NCI-H1436 treated with DMSO at 0.1 percent for 48 hours (cell line): ENCODE data around the gene HMG20A.
"Not testable (repeated sequence)": the region's sequence is repeated elsewhere in the genome, so short reads cannot be mapped to it uniquely, and the experiment has no call there.

Experiments
- DNase-seq: peaks from one replicate; lab custom pipeline; 2025; lab: John Stamatoyannopoulos, UW

Gene HMG20A

DNA sequence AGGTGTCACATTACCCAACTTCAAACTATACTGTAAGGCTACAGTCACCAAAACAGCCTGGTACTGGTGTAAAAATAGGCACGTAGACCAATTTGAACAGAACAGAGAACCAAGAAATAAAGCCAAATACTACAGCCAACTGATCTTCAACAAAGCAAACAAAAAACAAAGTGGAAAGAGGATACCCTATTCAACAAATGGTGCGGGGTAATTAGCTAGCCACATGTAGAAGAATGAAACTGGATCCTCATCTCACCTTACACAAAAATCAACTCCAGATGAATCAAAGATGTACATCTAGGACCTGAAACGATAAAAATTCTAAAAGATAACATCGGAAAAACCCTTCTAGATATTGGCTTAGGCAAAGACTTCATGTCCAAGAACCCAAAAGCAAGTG lies 13.8 kb upstream of the HMG20A start:
- no peak for DNase-seq

DNA sequence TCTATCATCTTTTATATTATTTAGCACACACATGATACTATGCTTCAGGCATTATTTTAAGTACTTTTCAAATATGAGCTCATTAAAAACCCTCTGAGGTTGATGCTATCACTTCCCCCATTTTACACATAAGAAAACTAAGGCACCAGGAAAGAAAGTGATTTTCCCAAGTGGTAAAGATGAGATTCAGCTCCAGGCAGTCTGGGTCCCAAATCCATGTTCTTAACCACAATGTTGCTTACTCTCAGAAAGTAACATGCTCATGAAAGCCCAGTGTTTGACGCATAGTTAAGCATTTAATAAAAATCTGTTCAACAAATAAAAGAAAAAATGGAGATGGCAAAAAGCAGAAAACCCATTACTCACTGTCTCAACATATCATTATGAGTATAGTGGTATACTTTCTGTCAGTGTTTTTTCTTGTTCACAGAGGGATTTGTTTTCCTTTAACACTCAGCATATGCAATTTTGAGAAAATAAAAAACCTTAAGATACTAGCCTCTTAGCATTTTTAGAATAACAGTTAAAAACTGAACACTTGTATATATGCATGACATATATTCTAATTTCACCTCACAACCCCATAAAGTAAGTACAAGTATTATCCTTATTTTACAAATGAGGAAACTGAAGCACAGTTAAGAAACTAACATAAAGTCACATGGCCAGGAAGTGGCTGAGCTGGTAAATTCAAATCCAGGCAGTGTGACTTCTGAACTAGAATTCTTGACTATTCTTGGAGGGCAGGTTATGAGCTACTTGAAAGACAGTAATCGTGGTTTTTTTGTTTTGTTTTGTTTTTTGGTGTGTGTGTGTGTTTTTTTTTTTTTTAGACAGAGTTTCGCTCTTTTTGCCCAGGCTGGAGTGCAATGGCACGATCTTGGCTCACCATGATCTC lies 11.2 kb upstream of the HMG20A start:
- DNase-seq: no peak

DNA sequence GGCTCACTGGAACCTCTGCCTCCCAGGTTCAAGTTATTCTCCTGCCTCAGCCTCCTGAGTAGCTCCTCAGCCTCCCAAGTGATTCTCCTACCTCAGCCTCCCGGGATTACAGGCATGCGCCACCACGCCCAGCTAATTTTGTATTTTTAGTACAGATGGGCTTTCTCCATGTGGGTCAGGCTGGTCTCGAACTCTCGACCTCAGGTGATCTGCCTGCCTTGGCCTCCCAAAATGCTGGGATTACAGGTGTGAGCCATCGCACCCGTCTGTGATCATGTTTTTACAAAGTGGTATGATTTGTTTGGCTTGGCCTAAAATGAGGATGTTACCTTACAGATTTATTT lies 10.6 kb upstream of the HMG20A start:
- DNase-seq: not testable (repeated sequence)

DNA sequence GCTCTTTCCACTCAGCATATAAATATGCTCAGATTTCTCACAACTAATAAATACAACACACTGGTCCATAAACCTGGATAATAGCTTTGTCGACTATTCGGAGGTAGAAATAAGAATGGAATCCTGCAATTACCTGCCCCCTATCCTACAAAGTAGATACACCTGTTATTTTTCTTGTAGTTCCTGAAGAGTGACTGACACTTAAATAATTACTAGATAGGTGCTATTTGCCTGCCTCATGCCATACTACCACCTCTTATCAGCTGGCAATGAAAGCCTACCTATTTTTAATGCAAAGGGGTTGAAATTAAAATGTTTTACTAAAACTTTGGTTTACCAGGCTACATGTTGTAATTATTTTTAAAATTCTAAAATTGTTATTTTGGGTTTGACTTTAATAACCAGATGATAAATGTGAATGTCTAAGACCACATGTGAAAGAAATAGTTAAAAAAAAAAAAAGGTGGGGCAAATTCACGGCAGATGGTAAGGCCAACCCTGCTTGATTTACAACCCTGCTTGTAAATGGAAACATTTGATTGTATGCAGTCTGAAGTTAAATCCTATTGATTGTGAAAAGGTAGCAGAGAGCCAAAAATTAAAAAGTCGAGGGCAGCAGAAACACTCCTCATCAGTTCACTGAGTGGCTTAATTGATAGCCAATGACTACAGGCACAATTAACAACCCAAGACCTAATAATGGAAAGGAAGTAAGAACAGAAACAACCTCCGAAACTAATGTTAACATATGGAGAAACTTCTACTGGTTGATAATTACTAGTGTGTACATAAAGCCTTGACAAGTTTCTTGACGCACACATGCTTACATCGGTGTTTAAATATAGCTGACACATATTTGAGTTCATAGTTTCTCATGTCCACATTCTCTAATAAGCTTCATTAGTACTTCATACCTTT lies 9.7 kb upstream of the HMG20A start:
- DNase-seq: no peak

DNA sequence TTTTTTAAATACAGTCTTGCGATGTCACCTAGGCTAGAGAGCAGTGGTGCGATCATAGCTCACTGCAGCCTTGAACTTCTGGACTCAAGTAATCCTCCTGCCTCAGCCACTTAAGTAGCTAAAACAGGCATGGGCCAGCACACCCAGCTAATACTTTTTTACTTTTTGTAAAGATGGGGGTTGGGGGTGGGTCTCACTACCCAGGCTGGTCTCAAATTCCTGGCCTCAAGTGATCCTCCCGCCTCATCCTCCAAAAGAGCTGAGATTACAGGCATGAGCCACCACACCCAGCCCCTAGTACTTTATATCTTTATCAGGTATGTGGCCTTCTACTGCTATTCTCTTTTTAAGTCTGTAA lies 9.1 kb upstream of the HMG20A start:
- no peak for DNase-seq

DNA sequence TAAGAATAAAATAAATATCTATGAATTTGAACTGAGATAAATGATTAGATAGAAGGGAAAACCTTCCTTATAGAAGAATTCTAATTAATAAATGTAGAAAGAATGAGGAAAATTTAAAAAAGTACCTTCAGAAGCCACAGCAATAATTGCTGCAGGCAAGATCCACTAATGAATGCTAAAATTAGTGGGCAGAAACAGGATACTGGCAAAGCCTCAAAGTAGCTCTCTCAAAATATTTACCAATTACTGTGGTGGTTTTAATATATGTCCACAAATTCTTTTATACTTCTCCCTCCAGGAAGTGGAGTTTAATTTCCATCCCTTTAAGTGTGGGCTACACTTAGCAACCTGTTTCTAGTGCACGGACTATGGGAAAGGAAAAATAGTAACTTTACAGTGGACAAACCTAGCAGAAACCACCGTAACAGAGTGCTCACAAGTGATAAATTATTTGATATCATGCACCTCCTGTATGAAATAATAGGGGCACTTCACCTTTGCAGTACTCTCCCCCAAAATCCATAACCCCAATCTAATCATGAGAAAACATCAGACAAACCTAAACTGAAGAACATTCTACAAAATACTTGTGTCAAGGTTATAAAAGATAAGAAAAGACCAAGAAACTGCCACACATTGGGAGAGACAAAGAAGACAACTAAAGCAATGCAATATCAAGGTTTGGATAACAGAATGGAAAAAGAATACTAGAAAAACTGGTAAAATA lies 7.6 kb upstream of the HMG20A start:
- no peak for DNase-seq

DNA sequence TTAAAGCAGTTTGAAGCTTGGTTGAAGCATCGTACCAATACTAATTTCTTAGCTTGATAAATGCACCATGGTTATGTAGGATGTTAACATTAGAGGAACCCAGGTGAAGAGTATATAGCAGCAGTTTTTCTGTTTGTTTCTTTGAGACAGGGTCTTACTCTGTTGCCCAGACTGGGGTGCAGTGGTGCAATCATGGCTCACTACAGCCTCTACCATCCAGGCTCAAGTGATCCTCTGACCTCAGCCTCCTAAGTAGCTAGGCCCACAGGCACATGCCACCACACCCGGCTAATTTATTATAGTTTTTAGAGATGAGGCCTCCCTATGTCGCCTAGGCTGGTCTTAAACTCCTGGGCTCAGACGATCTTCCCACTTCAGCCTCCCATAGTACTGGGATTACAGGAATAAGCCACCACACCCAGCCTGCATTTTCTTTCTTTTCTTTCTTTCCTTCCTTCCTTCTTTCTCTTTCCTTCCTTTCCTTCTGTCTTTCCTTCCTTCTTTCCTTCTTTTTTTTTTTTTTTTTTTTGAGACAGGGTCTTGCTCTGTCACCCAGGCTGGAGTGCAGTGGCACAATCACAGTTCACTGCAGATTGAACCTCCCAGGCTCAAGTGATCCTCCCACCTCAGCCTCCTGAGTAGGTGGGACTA lies 6.9 kb upstream of the HMG20A start:
- DNase-seq: no peak

DNA sequence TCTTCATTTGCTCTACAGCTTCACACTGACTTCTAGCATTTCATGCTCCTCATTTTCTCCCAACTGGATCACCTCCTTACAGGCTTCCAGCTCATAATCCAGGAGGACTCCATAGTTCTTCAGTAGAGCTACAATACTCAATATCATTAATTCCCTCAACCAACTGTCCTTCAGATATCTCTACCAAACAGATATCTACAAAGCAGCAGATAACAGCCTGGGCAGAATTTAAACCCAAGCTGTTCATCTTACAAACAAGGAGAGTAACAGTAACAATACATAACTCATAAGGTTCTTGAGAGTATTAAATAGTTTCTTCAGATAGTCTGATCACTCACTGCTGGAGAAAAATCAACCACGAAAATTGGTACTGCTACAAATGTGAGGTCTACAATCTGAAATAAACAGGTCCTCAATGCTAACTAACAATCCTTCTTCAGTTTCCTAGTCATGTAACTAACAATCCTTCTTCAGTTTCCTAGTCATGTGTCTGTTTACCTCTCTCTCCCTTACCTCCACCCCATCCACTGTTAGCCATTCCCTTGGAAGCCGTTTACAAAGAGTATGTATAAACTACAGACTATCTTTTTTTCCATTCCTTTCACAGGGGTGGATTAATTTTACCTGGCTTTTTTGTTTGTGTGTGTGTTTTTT lies 5.8 kb upstream of the HMG20A start:
- no peak for DNase-seq

DNA sequence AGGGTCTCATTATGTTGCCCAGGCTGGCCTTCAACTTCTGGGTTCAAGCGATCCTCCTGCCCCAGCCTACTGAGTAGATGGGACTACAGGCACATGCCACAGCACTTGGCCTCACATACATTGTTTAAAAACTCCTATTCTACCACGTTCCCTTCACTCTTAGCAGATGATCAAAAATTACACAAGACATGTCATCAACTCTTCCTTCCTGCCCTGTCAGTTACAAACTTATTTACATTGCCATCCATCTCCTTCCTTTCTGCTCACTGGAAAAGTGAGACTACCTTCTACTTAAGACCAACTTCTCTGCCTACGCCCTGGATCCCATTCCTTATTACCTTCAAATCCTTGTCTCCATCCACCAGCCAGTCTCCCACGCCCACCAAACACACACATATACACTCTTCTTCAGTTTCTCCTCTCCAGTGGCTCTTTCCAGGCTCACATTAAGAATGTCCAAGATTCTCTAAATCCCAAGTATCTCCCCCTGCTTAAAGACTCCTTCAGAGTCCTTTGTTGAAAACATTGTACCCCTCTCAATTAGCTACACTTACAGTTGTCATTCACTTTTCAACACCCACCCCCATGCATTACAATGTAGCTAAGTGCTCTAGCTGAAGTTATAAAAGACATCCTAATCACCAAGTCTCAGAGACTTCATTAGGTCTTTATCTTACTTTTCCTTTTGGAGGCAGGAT lies 5.1 kb upstream of the HMG20A start:
- DNase-seq: no peak

DNA sequence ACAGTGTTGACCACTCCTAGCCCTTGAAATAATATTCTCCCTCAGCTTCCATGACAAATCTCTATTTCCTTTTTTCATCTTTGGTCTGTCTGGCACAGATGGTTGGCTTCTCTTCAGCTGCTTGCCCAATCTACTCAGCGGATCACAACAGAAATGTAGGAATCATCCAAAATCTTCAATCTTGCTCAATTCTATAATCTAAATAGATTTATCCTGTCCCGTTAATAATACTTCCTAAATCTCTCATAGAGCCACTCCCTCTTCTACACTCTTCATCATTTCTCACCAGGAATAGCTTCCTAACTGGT lies 4.6 kb upstream of the HMG20A start:
- DNase-seq: no peak

DNA sequence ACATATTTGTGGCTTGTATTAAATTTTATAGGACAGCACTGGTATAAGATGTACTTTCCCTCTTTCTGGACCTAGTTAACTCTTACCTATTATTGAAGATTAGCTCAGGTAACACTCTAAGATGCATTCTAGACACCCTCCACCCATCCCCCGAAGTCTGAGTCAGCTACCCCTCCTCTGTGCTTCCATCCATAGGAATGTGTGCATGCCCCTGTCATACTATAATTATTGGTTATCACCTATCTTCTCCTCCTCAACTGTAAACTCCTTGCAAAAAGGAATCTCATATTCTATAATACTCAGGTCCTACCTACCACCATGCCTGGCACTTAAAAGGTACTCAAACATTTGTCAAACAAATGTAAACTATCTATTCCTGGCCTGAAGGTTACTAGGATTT lies 3.7 kb upstream of the HMG20A start:
- DNase-seq: no peak

DNA sequence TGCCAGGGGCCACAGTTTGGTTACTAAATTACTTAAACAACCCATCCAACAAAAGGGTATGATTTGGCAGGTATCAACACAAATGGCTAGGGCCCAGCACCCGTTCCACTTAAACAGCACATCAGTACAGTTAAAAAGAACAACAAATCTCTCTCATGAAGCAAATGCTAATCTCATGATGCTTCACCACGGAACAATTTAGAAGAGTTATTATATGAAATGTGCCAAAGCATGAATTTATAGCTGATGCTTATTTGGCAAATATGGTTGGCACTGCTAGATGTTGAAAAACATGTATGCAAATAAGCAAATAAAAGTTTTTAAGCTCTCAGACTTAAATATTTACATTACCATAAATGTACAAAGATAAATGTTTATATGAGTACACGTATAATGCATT lies 3.1 kb upstream of the HMG20A start:
- no peak for DNase-seq

DNA sequence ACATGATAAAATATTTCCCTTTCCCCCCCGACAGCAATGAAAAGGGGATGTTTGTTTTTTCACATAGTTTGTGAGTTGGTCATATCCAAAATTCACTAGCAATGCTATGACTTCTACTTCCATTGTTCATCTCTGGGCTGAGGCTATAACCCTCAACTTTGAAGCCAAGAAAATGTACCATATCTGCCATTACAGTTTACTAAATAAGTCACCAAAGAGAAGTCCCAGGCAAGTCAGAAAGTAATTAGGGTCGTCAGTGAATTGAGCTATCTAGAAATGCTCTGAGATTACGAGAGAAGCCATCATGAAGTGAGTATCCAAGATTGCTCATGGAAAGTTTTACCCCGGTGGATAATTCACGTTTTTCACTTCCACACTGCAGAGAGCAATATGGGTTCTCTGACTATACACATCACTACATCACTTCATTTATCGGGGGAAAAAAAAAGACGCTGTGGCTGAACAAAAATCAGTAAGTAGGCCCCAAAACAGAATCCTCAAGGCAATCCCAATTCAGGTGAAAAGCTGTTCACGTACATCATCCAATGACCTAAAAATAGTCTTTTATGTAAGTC lies 2.2 kb upstream of the HMG20A start:
- no peak for DNase-seq

DNA sequence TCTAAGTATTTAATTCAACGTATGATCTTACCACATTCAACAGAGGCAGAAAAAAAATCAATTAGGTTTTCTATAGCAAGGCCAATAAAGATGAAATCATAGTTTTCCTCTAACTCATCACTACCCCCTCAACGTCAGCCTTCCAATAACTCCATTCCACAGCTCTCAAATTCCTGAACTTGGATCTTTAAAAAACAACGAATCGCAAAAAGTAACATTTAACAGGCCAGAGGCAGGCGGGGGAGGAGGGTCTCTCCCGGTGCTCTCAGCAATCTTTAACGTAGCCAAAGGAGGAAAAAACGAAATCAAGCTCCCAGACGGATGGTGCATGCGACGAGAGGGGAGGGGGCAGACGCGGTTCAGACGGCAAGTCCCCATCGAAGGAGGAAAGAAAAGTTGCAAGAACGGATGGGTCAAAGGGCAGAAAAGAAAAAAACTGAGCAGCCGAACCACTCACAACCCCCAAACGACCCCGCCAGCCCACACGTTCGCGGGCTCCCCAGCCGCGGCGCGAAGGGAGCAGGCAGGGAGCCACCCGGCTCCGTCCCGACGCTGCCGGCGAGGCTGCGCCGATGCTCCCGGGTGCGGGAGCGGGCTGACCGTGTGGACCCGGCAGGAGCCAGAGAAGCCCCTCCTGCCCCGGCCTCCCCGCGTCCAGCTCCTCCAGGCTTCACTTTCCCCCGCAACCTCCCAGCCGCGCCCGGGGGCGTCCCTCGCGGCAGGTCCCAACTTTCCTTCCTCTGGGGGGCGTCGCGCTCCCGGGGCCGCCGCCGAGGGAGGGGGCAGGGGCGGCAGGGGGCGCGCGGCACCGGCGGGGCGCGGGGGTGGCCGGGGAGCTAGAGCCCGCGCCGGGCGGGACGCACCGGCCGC lies 1.5 kb upstream of the HMG20A start:
- DNase-seq: no peak

DNA sequence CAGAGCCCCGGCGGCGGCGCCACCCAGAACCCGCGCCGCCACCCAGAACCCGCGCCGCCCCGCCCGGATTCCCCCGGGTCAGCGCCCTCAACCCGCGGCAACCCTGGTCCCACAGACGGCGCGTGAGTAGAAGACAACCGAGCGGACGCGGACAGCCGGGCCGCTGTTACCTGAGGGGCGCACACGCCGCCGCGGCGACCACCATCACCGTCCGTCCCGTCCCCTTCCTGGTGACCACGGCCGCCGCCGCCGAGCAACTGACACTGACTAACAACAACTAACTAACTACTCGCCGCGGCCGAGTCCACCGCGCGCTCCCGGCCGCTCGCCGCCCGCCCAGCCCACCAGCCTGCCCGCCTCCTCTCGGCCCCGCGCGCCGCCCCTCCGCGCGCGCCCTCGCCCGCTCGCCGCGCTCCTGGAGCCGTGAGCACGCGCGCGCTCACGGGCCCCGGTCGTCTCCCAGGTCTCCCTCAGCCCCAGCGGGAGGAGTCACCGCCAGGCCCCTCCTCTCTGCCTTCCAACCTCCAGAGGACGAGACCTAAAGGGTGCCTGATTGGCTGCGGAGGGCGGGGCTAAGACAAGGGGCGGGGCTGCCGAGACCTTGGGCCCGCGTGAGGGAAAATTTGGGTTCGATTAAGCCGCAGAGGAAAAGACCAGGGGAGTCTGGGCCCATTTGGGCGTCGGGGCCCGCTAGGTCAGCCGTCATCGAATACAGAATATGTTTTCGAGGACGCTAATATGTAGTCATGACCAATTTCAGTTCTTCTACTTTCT lies 665 bp upstream of the HMG20A start, which contains the start of gene PEAK1:
PEAK1 (minus strand) TSS at position 269 of the 774 bp plus-strand sequence. CDS start 238,178 bp downstream, outside the sequence.
- peak; percentile 86 for DNase-seq

DNA sequence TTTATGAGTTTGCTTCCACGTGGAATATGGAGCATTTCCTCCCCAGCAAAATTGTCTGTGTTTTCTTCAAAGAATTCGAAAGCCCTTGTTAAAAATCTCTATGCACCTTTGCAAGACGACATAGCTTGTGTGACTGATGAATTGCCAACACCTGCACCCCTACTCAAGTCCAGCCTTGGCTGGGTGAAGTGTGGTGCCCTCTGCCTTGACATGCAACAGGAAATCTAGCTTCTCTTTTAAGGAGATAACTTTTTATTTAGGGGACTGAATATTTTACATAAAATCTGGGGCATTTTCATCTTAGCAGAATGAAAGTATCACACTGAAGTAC lies 647 bp downstream of the HMG20A start:
- DNase-seq: no peak

DNA sequence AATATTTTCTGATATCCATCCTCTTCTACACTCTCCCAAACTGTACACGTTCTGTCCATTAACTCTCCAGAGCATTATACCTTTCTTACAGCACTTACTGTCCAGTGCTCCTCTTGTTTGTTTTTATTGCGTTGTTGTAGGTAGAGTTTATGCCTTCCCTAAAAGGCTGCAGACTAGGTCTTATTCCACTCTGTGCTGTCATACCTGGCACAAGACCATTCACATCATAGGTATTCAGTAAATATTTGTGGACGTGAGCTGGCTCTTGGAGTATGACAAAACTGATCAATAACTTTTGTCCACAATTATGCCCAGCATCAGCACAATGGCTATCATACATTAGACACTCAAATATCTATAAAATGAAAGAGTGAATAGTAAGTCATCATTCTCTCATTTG lies 4.4 kb downstream of the HMG20A start:
- no peak for DNase-seq

DNA sequence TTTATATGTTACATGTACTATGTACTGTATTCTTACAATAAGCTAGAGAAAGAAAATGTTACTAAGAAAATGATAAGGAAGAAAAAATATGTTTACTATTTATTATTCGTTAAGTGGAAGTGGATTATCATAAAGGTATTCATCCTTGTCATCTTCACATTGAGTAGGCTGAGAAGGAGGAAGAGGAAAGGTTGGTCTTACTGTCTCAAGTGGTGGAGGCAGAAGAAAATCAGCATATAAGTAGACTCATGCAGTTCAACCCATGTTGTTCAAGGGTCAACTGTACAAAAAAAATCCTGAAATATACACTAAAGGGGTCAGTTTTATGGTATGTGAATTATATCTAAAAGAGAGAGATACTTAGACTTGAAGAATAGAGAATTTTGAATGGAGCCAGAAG lies 5.7 kb downstream of the HMG20A start:
- DNase-seq: no peak

DNA sequence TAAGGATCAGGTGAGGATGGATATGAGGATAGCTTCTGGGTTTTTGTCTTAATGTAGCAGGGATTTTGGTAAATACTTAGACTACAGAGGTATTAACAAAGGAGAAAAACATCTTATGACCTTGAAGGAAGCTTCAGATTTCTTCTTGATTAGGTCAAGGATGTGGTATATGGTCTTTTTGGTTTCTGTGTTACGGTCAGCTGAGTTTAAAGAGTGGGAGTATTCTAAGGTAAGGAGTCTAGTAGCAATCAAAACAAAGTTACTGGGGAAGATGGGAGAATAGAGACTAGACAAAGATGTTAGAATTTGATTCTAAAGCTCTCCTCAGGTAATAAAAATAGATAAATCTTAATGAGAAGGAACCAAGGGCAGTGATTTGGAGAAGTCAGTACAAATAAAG lies 6.2 kb downstream of the HMG20A start:
- no peak for DNase-seq
